Adrenal gland (tissue), 5 donors: ENCODE results near the gene MED22.

Experiments
- POLR2A ChIP-seq, 2 donors: fragments of 450-650 bp; IDR thresholded peaks; one replicate each; pipeline ENCODE4 v1.6.1; 2017; ENCODE audit warnings: antibody characterized with exemption in 2 of 2, mild to moderate bottlenecking in 2 of 2, moderate library complexity in 1 of 2
- TF ChIP-seq, protein P1 (sequence below), 6 experiments: fragments of 450-650 bp in 4 of 6; fragments of 200-600 bp in 2 of 6; sonication (generic) in 1 of 6; IDR thresholded peaks; 1 replicate in 5 of 6; 2 replicates in 1 of 6; pipeline versions ENCODE4 v1.5.1 to v1.8.0; 2016 to 2021; ENCODE audit warnings: antibody characterized with exemption in 6 of 6, mild to moderate bottlenecking in 2 of 6, moderate library complexity in 1 of 6
- donor health status: DM: no; HTN: no; CAD: no.

DNA sequence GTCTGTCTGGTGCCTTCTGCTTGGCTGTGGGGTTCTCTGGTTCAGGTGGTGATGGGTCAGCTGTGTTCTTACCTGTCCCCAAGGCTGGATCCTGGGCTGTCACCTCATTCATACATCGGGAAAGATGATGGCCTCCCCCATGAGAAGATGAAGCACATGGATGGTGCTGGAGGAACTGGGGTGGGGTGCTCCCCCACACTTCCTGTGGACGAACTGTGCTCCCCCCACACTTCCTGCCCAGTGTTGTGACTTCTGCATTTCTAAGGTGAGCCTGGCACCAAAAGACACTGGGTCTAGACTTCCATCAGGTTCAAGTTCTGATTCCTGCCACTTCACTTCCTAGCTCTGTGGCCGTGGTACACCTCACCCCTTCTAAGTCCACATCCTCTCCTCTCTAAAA is 7.7 kb downstream of the MED22 start:
- TF ChIP-seq, protein P1, sequence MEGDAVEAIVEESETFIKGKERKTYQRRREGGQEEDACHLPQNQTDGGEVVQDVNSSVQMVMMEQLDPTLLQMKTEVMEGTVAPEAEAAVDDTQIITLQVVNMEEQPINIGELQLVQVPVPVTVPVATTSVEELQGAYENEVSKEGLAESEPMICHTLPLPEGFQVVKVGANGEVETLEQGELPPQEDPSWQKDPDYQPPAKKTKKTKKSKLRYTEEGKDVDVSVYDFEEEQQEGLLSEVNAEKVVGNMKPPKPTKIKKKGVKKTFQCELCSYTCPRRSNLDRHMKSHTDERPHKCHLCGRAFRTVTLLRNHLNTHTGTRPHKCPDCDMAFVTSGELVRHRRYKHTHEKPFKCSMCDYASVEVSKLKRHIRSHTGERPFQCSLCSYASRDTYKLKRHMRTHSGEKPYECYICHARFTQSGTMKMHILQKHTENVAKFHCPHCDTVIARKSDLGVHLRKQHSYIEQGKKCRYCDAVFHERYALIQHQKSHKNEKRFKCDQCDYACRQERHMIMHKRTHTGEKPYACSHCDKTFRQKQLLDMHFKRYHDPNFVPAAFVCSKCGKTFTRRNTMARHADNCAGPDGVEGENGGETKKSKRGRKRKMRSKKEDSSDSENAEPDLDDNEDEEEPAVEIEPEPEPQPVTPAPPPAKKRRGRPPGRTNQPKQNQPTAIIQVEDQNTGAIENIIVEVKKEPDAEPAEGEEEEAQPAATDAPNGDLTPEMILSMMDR (IDR thresholded peaks at IDR 0.05), result no peak
- no peak for TF ChIP-seq POLR2A (IDR thresholded peaks at IDR 0.05)
